ENCODE results near the gene AVP.

The AVP gene

GRCh38 chr20:3042625-3043024, 41.9 kb downstream of the AVP start:
- no peaks in the 10 kb centered on the region for H4K20me1 ChIP-seq (ENCODE audit: insufficient read depth)
- H3K27me3 ChIP-seq (ENCODE audit: insufficient read depth, low read depth) = no peaks in the 10 kb centered on the region
- no peak overlapping the region for H2AFZ ChIP-seq (ENCODE audit: low read depth)
- no peaks in the 10 kb centered on the region for H3K79me2 ChIP-seq (ENCODE audit: insufficient read depth, low read depth)
- H3K4me2 ChIP-seq = no peak overlapping the region
- H3K9ac ChIP-seq = no peak overlapping the region
- H3K36me3 ChIP-seq (ENCODE audit: insufficient read depth) = no peaks in the 10 kb centered on the region
- TF ChIP-seq CTCF (conservative IDR thresholded peaks at IDR 0.05; ENCODE audit: low read depth, low read length) = no peak
- no peak overlapping the region for H3K4me3 ChIP-seq (IDR thresholded peaks at IDR 0.05; ENCODE audit: insufficient read depth, low read depth, low read length)
- H3K27ac ChIP-seq = no peak overlapping the region
- H3K4me1 ChIP-seq (ENCODE audit: low read depth, poor library complexity, severe bottlenecking) = peaks cover 4% of the 10 kb centered on the region

GRCh38 chr20:3041854-3042409, 42.6 kb downstream of the AVP start:
- Histone ChIP-seq H3K27ac (no peak overlapping the region), H3K4me1 (ENCODE audit: low read depth, poor library complexity, severe bottlenecking) (peaks cover 4% of the 10 kb centered on the region), H3K36me3 (ENCODE audit: insufficient read depth) (no peaks in the 10 kb centered on the region), H3K79me2 (ENCODE audit: insufficient read depth, low read depth) (no peaks in the 10 kb centered on the region), H3K27me3 (ENCODE audit: insufficient read depth, low read depth) (no peaks in the 10 kb centered on the region), H3K4me3 (IDR thresholded peaks at IDR 0.05; ENCODE audit: insufficient read depth, low read depth, low read length) (no peak overlapping the region), H2AFZ (ENCODE audit: low read depth) (no peak overlapping the region), H3K9ac (no peak overlapping the region), H3K4me2 (no peak overlapping the region), H4K20me1 (ENCODE audit: insufficient read depth) (no peaks in the 10 kb centered on the region)
- TF ChIP-seq CTCF (conservative IDR thresholded peaks at IDR 0.05; ENCODE audit: low read depth, low read length) = no peak

GRCh38 chr20:3040086-3040485, 44.4 kb downstream of the AVP start:
- H4K20me1 ChIP-seq (ENCODE audit: insufficient read depth) = no peaks in the 10 kb centered on the region
- H2AFZ ChIP-seq (ENCODE audit: low read depth) = no peak overlapping the region
- H3K27me3 ChIP-seq (ENCODE audit: insufficient read depth, low read depth) = no peaks in the 10 kb centered on the region
- H3K4me2 ChIP-seq = no peak overlapping the region
- H3K4me3 ChIP-seq (IDR thresholded peaks at IDR 0.05; ENCODE audit: insufficient read depth, low read depth, low read length) = no peak overlapping the region
- H3K36me3 ChIP-seq (ENCODE audit: insufficient read depth) = no peaks in the 10 kb centered on the region
- H3K9ac ChIP-seq = no peak overlapping the region
- H3K79me2 ChIP-seq (ENCODE audit: insufficient read depth, low read depth) = no peaks in the 10 kb centered on the region
- no peak overlapping the region for H3K27ac ChIP-seq
- TF ChIP-seq CTCF (conservative IDR thresholded peaks at IDR 0.05; ENCODE audit: low read depth, low read length) = no peak
- peaks cover 3% of the 10 kb centered on the region for H3K4me1 ChIP-seq (ENCODE audit: low read depth, poor library complexity, severe bottlenecking)

- H3K4me3 ChIP-seq (IDR thresholded peaks at IDR 0.05; ENCODE audit: insufficient read depth, low read depth, low read length) = no peak overlapping the region
- H2AFZ ChIP-seq (ENCODE audit: low read depth) = no peak overlapping the region
- no peaks in the 10 kb centered on the region for H3K36me3 ChIP-seq (ENCODE audit: insufficient read depth)
- H3K4me2 ChIP-seq = no peak overlapping the region
- H3K4me1 ChIP-seq (ENCODE audit: low read depth, poor library complexity, severe bottlenecking) = no peaks in the 10 kb centered on the region
- H4K20me1 ChIP-seq (ENCODE audit: insufficient read depth) = no peaks in the 10 kb centered on the region
- H3K27ac ChIP-seq = no peak overlapping the region
- no peaks in the 10 kb centered on the region for H3K79me2 ChIP-seq (ENCODE audit: insufficient read depth, low read depth)
- no peak for TF ChIP-seq CTCF (conservative IDR thresholded peaks at IDR 0.05; ENCODE audit: low read depth, low read length)
- H3K9ac ChIP-seq = no peak overlapping the region
- no peaks in the 10 kb centered on the region for H3K27me3 ChIP-seq (ENCODE audit: insufficient read depth, low read depth)
Observed at GRCh38 chr20:3039426-3039825, 45.1 kb downstream of the AVP start.
